ENCODE data around the gene CRTAP. TPM values are rescaled to one million over a fixed set of nuclear protein-coding genes. Genes with fewer than 3 reads are reported as not detected.

The CRTAP gene
- total and polyA plus RNA-seq, 2 of the 13 experiments (the other 11 are each of a cell fraction or from before 2014, with no cell fraction given), result 54.2 to 119 TPM

- TF ChIP-seq ZBTB2 (CRISPR knock-in tag; IDR thresholded peaks at IDR 0.05; ENCODE audit: low read depth) (no peak), FIP1L1 (IDR thresholded peaks at IDR 0.05; ENCODE audit: borderline replicate concordance, insufficient read depth, low read depth, low read length) (no peak), SP5 (CRISPR knock-in tag; IDR thresholded peaks at IDR 0.05; ENCODE audit: borderline replicate concordance, low read depth) (peak; percentile 77; the same call in 1 of the 2 replicates), HMG20A (CRISPR knock-in tag; IDR thresholded peaks at IDR 0.05; ENCODE audit: borderline replicate concordance) (peak; percentile 48; the same call in 1 of the 2 replicates), PATZ1 (CRISPR knock-in tag; IDR thresholded peaks at IDR 0.05) (peak; percentile 52), ELF1 (CRISPR knock-in tag; IDR thresholded peaks at IDR 0.05) (no peak), ZNF276 (CRISPR knock-in tag; IDR thresholded peaks at IDR 0.05; ENCODE audit: low read depth) (no peak), NR2C2 (CRISPR knock-in tag; IDR thresholded peaks at IDR 0.05; ENCODE audit: borderline replicate concordance) (no peak), GATA4 (IDR thresholded peaks at IDR 0.05; ENCODE audit: borderline replicate concordance, low read depth) (no peak), POLR2A (IDR thresholded peaks at IDR 0.05; ENCODE audit: insufficient read depth in 1 of 2, low read depth in 2 of 2, low read length in 2 of 2) (no peak), RXRB (CRISPR knock-in tag; IDR thresholded peaks at IDR 0.05; ENCODE audit: borderline replicate concordance) (peak; percentile 24; the same call in 1 of the 2 replicates), POGK (CRISPR knock-in tag; conservative IDR thresholded peaks at IDR 0.05) (no peak), SOX6 (IDR thresholded peaks at IDR 0.05) (no peak), SOX6 (CRISPR knock-in tag; IDR thresholded peaks at IDR 0.05) (peak; percentile 57), MAF1 (CRISPR knock-in tag; IDR thresholded peaks at IDR 0.05; ENCODE audit: borderline replicate concordance) (no peak), REST (IDR thresholded peaks at IDR 0.05; ENCODE audit: borderline replicate concordance in 1 of 2, low read depth in 1 of 2, low read length in 2 of 2) (no peak)
Observed at GRCh38 chr3:33181229-33181628, 67.4 kb downstream of the CRTAP start (continued).

All from HepG2 (cell line).